Epithelial cell of proximal tubule (primary cell): ENCODE data around the gene CHD2. TPM values are rescaled to one million over a fixed set of nuclear protein-coding genes. Genes with fewer than 3 reads are reported as not detected.

Source experiments
- DNase-seq: peaks from one replicate; pipeline ENCODE4 v3.0.0-alpha.2; 2011; ENCODE audit warnings: low read depth
- H3K4me3 ChIP-seq: 2 replicates; pipeline ENCODE4 v1.5.1; 2011; ENCODE audit warnings: low read depth, mild to moderate bottlenecking, low read length
- total RNA-seq: library from RNA; depleted of rRNA; stranded (reverse); fragments of >200 nt; gene quantifications from 2 replicates; pipeline ENCODE4 v1.2.3, GENCODE V29; 2015
- TF ChIP-seq, protein P1 (sequence below): conservative IDR thresholded peaks from 2 replicates; pipeline ENCODE4 v1.5.1; 2012; ENCODE audit warnings: low read depth, mild to moderate bottlenecking, low read length

The CHD2 gene
- total RNA-seq, 1 donor from 2014 or later: 26.5 TPM

DNA sequence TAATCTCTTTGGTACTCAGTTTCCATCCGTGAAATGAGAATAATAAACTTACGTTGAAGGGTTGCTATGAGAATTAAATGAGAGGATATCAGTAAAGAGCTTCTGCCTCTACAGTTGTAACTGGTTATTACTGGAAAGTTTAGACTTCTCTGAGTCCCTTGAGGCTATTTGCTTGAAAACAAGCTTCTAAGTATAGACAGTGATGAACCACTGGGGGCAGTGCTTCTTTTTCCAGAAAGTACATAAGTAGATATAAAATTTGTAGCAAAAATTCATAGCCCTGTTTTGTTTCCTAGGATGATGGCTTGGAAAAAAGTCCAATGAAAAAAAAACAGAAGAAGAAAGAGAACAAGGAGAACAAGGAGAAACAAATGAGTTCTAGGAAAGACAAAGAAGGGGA, 101.8 kb downstream of the CHD2 start:
- no peak for DNase-seq

DNA sequence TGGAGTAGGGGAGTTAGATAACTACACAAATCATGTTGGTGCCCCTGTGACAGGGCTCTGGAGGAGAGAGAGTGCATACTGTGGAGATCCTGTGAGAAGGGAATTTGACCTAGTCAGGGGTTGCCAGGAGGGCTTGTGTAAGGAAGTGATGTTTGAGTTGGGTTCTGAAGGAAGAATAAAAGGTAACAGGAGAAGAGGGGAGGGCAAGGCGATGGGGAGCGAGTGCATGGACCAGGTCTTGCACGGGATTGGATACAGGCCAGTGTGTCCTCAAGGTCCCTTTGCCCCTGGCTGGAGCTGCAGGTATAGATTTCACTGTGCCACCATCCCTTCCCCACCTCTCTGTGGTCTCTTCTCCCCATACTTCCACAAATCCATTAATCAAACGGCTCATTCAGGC, 105.0 kb downstream of the CHD2 start:
- no peak overlapping the region for H3K4me3 ChIP-seq
- DNase-seq: no peak
- TF ChIP-seq, protein P1, sequence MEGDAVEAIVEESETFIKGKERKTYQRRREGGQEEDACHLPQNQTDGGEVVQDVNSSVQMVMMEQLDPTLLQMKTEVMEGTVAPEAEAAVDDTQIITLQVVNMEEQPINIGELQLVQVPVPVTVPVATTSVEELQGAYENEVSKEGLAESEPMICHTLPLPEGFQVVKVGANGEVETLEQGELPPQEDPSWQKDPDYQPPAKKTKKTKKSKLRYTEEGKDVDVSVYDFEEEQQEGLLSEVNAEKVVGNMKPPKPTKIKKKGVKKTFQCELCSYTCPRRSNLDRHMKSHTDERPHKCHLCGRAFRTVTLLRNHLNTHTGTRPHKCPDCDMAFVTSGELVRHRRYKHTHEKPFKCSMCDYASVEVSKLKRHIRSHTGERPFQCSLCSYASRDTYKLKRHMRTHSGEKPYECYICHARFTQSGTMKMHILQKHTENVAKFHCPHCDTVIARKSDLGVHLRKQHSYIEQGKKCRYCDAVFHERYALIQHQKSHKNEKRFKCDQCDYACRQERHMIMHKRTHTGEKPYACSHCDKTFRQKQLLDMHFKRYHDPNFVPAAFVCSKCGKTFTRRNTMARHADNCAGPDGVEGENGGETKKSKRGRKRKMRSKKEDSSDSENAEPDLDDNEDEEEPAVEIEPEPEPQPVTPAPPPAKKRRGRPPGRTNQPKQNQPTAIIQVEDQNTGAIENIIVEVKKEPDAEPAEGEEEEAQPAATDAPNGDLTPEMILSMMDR: no peak

More for the DNA sequence above, 101.8 kb downstream of the CHD2 start:
- TF ChIP-seq, protein P1: no peak
- H3K4me3 ChIP-seq: no peak overlapping the region

DNA sequence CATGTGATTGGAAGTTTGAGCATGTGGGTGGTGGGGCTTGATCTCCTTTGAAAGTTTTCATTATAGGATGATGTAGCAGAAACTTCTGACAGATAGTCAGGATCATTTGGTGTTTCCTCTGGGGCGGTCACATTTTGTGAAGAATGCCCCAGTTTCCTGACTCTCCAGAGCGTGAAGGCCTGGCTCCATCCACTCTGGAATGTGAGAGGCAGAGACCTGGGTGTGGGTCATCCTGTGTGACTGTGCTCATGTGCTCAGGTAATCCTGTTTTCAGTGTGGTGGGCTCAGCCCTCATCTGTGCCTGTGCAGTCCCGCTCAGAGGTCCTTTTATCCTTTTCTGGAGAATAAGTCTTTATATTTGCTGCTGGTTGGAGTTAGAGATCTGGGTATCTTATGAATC, 107.9 kb downstream of the CHD2 start:
- DNase-seq: no peak
- TF ChIP-seq, protein P1: no peak
- H3K4me3 ChIP-seq: no peak overlapping the region

DNA sequence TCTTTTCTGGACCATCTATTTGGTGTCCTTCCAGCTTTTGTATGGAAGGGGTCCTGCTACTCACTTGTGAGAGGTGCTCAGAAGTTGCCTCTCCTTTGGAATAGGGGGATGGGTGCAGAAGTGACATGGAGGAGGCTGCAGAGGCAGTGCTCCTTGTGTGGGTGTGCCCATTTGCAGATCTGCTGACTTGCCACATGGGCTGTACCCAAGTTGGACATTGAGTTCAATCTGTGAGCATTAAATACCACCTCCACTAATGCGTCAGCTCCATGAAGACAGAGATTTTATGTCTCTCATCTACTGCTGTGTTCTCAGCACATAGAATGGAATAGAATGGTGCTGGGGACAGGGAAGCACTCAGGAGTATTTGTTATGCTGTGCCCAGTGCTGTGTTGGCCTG, 112.7 kb downstream of the CHD2 start:
- TF ChIP-seq, protein P1: no peak
- no peak for DNase-seq

DNA sequence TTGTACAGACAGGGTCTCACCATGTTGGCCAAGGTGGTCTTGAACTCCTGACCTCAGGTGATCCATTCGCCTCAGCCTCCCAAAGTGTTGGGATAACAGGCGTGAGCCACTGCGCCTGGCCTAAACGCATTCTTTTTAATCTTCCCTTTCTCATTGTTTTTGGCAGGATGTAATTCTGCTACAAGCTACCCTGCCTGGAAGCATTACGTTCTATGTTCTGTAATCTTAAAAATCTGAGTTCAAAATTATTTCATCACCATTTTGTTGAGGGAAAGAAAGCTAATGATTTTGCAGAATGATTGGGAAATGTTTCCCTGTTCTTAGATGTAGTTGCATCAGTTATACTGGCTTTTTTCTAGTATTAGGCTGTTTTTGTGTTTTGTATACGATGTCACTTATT, 117.4 kb downstream of the CHD2 start:
- no peak for DNase-seq
- TF ChIP-seq, protein P1: no peak
- no peak overlapping the region for H3K4me3 ChIP-seq

More for the DNA sequence above, 112.7 kb downstream of the CHD2 start:
- no peak overlapping the region for H3K4me3 ChIP-seq

DNA sequence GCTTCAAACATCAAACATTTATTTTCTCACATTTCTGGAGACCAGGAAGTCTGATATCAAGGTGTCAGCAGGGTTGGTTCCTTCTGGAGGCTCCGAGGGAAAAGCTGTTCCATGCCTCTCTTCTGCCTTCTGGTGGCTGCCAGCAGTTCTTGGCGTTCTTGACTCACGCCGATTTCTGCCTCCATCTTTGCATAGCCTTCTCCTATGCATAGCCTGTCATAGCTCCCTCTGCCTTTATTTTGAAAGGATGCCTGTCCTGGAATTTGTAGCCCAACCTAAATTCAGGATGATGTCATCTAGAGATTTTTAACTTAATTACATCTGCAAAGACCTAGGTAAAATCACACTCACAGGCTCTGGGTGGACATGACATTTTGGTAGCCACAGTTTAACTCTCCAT, 118.5 kb downstream of the CHD2 start:
- TF ChIP-seq, protein P1: peak; percentile 30
- H3K4me3 ChIP-seq: no peak overlapping the region
- DNase-seq: no peak

DNA sequence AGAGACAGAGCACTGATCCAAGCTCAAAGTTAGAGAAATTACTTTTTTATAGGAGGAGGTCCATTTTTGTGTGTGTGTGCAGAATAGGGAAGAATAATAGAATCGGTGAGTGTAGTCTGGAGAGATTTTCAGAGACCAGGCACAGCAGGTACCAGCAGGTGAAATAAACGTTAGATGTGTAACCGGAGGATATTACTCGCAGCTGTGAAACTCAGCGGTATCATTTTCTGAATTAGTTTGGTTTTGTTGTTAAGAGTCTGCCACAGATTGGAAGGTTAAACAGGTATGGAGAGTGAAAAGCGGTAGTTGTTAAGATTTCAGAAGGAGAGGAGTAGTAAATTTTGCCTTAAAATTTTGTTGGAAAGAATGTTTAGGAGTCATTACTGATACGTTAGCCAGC, 119.0 kb downstream of the CHD2 start:
- no peak overlapping the region for H3K4me3 ChIP-seq
- TF ChIP-seq, protein P1: no peak
- DNase-seq: no peak
